H1 (cell line): ENCODE measurements around the gene MCMBP. TPM values are rescaled to one million over a fixed set of nuclear protein-coding genes. Genes with fewer than 3 reads are reported as not detected.

Experiments used
- CTCF ChIA-PET: fragments of 300-600 bp; sonication (Branson Sonifier 250); formaldehyde crosslinking; loops from one replicate; lab custom pipeline; 2021; ENCODE audit not compliant: partially characterized antibody; lab: Charles Lee
- POLR2A ChIA-PET: fragments of 300-600 bp; sonication (Branson Sonifier 250); formaldehyde crosslinking; loops from one replicate; lab custom pipeline; 2021; ENCODE audit warnings: inconsistent platforms; ENCODE audit not compliant: partially characterized antibody; lab: Charles Lee
- DNase-seq, 2 experiments: peaks; one replicate each; pipeline versions ENCODE4 v3.0.0 to v3.0.0-alpha.2; 2010 to 2022; ENCODE audit warnings: low spot score in 2 of 2, low read depth in 1 of 2, mixed read lengths in 1 of 2
- FAIRE-seq: peaks from 2 replicates; lab custom pipeline; 2011; peaks lifted over from hg19 to GRCh38; lab: Jason Lieb, UNC
- H2AFZ ChIP-seq: 2 replicates; pipeline ENCODE4 v1.8.1; 2012; ENCODE audit warnings: low read length, inconsistent platforms
- H2AK5ac ChIP-seq: 2 replicates; pipeline ENCODE4 v1.6.1; 2013; ENCODE audit warnings: low read depth, low read length
- H2BK120ac ChIP-seq: replicated peaks from 2 replicates; pipeline ENCODE3; 2013; ENCODE audit warnings: low read depth, low read length, inconsistent platforms
- H2BK12ac ChIP-seq: 2 replicates; pipeline ENCODE4 v1.6.1; 2013; ENCODE audit warnings: low read depth, low read length
- H2BK15ac ChIP-seq: 2 replicates; pipeline ENCODE4 v1.6.1; 2013; ENCODE audit warnings: low read length
- H2BK20ac ChIP-seq: 2 replicates; pipeline ENCODE4 v1.6.1; 2013; ENCODE audit warnings: low read length
- H2BK5ac ChIP-seq: 2 replicates; pipeline ENCODE4 v1.6.1; 2013; ENCODE audit warnings: low read depth, low read length
- H3K14ac ChIP-seq: 2 replicates; pipeline ENCODE4 v1.6.1; 2013; ENCODE audit warnings: inconsistent platforms; ENCODE audit not compliant: insufficient read length
- H3K18ac ChIP-seq: 2 replicates; pipeline ENCODE4 v1.6.1; 2013; ENCODE audit warnings: low read length; ENCODE audit errors: extremely low read depth
- H3K23ac ChIP-seq: 2 replicates; pipeline ENCODE4 v1.6.1; 2013; ENCODE audit warnings: inconsistent platforms; ENCODE audit not compliant: insufficient read length
- H3K23me2 ChIP-seq: 2 replicates; pipeline ENCODE4 v1.6.1; 2013; ENCODE audit warnings: low read depth, low read length
- H3K27ac ChIP-seq: 2 replicates; pipeline ENCODE4 v1.6.1; 2011; ENCODE audit warnings: low read depth, low read length, inconsistent platforms
- H3K27me3 ChIP-seq, 4 experiments: replicated peaks in 1 of 4; 1 replicate in 1 of 4; 2 replicates in 3 of 4; pipeline versions ENCODE4 v1.6.1 to v1.8.1; 2011 to 2013; ENCODE audit warnings: low read length in 3 of 4, mild to moderate bottlenecking in 3 of 4, inconsistent platforms in 2 of 4, mixed read lengths in 2 of 4, moderate library complexity in 1 of 4; ENCODE audit not compliant: control insufficient read depth in 3 of 4, insufficient read depth in 3 of 4; ENCODE audit errors: extremely low read depth in 1 of 4
- H3K36me3 ChIP-seq, 4 experiments: 2 replicates each; pipeline versions ENCODE4 v1.6.1 to v1.8.1; 2011 to 2013; ENCODE audit warnings: mild to moderate bottlenecking in 4 of 4, low read length in 3 of 4, moderate library complexity in 2 of 4, control low read depth in 1 of 4, inconsistent platforms in 1 of 4; ENCODE audit not compliant: insufficient read depth in 4 of 4, control insufficient read depth in 2 of 4
- H3K4ac ChIP-seq: replicated peaks from 2 replicates; pipeline ENCODE3; 2013; ENCODE audit warnings: low read length, low read depth, mixed read lengths, inconsistent platforms; ENCODE audit not compliant: insufficient read length
- H3K4me1 ChIP-seq, 4 experiments: replicated peaks in 1 of 4; 1 replicate in 1 of 4; 2 replicates in 3 of 4; pipeline versions ENCODE4 v1.6.1 to v1.8.1; 2011 to 2013; ENCODE audit warnings: low read length in 3 of 4, inconsistent platforms in 2 of 4, mixed read lengths in 1 of 4; ENCODE audit not compliant: insufficient read depth in 4 of 4, control insufficient read depth in 3 of 4
- H3K4me2 ChIP-seq, 2 experiments: 2 replicates each; pipeline versions ENCODE4 v1.6.1 to v1.8.1; 2011 to 2013; ENCODE audit warnings: low read depth in 2 of 2, low read length in 2 of 2, control low read depth in 1 of 2, inconsistent platforms in 1 of 2, mild to moderate bottlenecking in 1 of 2; ENCODE audit not compliant: insufficient read depth in 1 of 2
- H3K4me3 ChIP-seq, 4 experiments: fragments of 200-600, 300-600 bp in 1 of 4; sonication (generic), shearing (Covaris generic), sonication (Bioruptor Twin) in 1 of 4; 2 replicates each; pipeline versions ENCODE4 v1.5.1 to v1.8.1; 2011 to 2016; ENCODE audit warnings: low read length in 4 of 4, low read depth in 3 of 4, control low read depth in 2 of 4, inconsistent platforms in 2 of 4, mild to moderate bottlenecking in 2 of 4, mixed read lengths in 1 of 4, moderate library complexity in 1 of 4; ENCODE audit not compliant: insufficient read depth in 2 of 4; ENCODE audit errors: extremely low read depth in 1 of 4
- H3K56ac ChIP-seq: replicated peaks from 2 replicates; pipeline ENCODE3; 2013; ENCODE audit warnings: low read depth, mild to moderate bottlenecking, mixed read lengths, low read length, inconsistent platforms; ENCODE audit not compliant: insufficient read length
- H3K79me1 ChIP-seq: 2 replicates; pipeline ENCODE4 v1.6.1; 2013; ENCODE audit warnings: low read depth, low read length, control low read depth
- H3K79me2 ChIP-seq, 2 experiments: 2 replicates each; pipeline versions ENCODE4 v1.6.1 to v1.8.1; 2012 to 2013; ENCODE audit warnings: low read length in 2 of 2, mild to moderate bottlenecking in 2 of 2, inconsistent platforms in 1 of 2; ENCODE audit not compliant: insufficient read depth in 2 of 2, control insufficient read depth in 1 of 2
- H3K9ac ChIP-seq, 4 experiments: replicated peaks in 1 of 4; 1 replicate in 1 of 4; 2 replicates in 3 of 4; pipeline versions ENCODE4 v1.6.1 to v1.8.1; 2011 to 2013; ENCODE audit warnings: low read depth in 3 of 4, low read length in 3 of 4, control low read depth in 2 of 4, mild to moderate bottlenecking in 2 of 4, moderate library complexity in 2 of 4, inconsistent platforms in 1 of 4; ENCODE audit errors: extremely low read depth in 1 of 4
- H3K9me3 ChIP-seq, 2 experiments: 2 replicates each; pipeline versions ENCODE4 v1.6.1 to v1.8.1; 2012 to 2013; ENCODE audit warnings: mild to moderate bottlenecking in 2 of 2, moderate library complexity in 2 of 2, control low read depth in 1 of 2, inconsistent platforms in 1 of 2, low read depth in 1 of 2, low read length in 1 of 2, mixed read lengths in 1 of 2; ENCODE audit not compliant: insufficient read depth in 2 of 2
- H4K20me1 ChIP-seq, 2 experiments: replicated peaks in 1 of 2; 2 replicates each; pipeline versions ENCODE3 to v1.8.1; 2011 to 2013; ENCODE audit warnings: inconsistent platforms in 2 of 2, low read length in 2 of 2, mild to moderate bottlenecking in 1 of 2; ENCODE audit not compliant: insufficient read depth in 2 of 2, control insufficient read depth in 1 of 2
- H4K5ac ChIP-seq: 2 replicates; pipeline ENCODE4 v1.6.1; 2013; ENCODE audit warnings: low read length, low read depth, mixed read lengths, inconsistent platforms; ENCODE audit not compliant: insufficient read length
- H4K8ac ChIP-seq: 2 replicates; pipeline ENCODE4 v1.8.0; 2013; ENCODE audit warnings: mild to moderate bottlenecking, moderate library complexity, low read length, inconsistent platforms; ENCODE audit not compliant: insufficient read depth; ENCODE audit errors: extremely low read depth
- H4K91ac ChIP-seq: replicated peaks from 2 replicates; pipeline ENCODE3; 2013; ENCODE audit warnings: low read length, mixed read lengths, inconsistent platforms; ENCODE audit not compliant: insufficient read length
- NRF1 ChIP-seq: IDR thresholded peaks from 2 replicates; pipeline ENCODE4 v1.6.1; 2011; ENCODE audit warnings: mild to moderate bottlenecking, low read depth, low read length, improper control_type of control experiment
- SIN3A ChIP-seq, 2 experiments: IDR thresholded peaks in 1 of 2; conservative IDR thresholded peaks in 1 of 2; 2 replicates each; pipeline ENCODE4 v1.6.1; 2011 to 2012; ENCODE audit warnings: low read length in 2 of 2, improper control_type of control experiment in 1 of 2, low read depth in 1 of 2, mild to moderate bottlenecking in 1 of 2
- TAF1 ChIP-seq: IDR thresholded peaks from 2 replicates; pipeline ENCODE4 v1.6.1; 2011; ENCODE audit warnings: mild to moderate bottlenecking, low read depth, low read length
- WGBS, 2 experiments: shearing (Covaris generic) in 1 of 2; methylation state at CpG; one replicate each; pipeline versions ENCODE4 v1.1.6 to v1.1.7; 2013 to 2015; ENCODE audit warnings: low lambda C conversion rate in 2 of 2, mixed read lengths in 2 of 2, inconsistent platforms in 1 of 2, low coverage in 1 of 2, missing lambda C conversion rate in 1 of 2; ENCODE audit not compliant: insufficient replicate concordance in 2 of 2, insufficient coverage in 1 of 2, insufficient read length in 1 of 2; ENCODE audit errors: extremely low coverage in 1 of 2, missing lambda C conversion rate in 1 of 2; 5-methylcytosine and 5-hydroxymethylcytosine counted together
- polyA plus RNA-seq, 7 experiments: library from polyadenylated mRNA; depleted of rRNA in 3 of 7; stranded (reverse) in 5 of 7; unstranded in 2 of 7; fragments of >200 nt in 5 of 7; fragments of 200-250 nt in 2 of 7; gene quantifications; 1 replicate in 5 of 7; 2 replicates in 1 of 7; 4 replicates in 1 of 7; pipeline versions ENCODE4 v1.2.1 to v1.2.3, GENCODE V29; 2011 to 2013; ENCODE audit warnings: missing spikeins in 2 of 7, mixed read lengths in 2 of 7
- total RNA-seq: library from RNA; stranded (reverse); fragmentation: NEBNext Ultra II Directional; extraction: Animal tissue kit (Norgen Biotek cat#: 25700); gene quantifications from 2 replicates; pipeline ENCODE4 v1.2.1, GENCODE V29; 2021
- TF ChIP-seq, protein P1 (sequence below): IDR thresholded peaks from 2 replicates; pipeline ENCODE4 v1.6.1; 2012; ENCODE audit warnings: low read length, inconsistent platforms

MCMBP gene
- total and polyA plus RNA-seq, 2 of the 8 experiments (the other 6 are each of a cell fraction or from before 2014, with no cell fraction given), result 67.3 to 81.7 TPM

- no peak overlapping the region for H3K9ac ChIP-seq
- no peak overlapping the region for H3K14ac ChIP-seq
- no peak overlapping the region for H2AFZ ChIP-seq
- H2BK5ac ChIP-seq, result no peak overlapping the region
- H4K91ac ChIP-seq, result no peak overlapping the region
- peaks cover 0 to 5% (median 0%) of the 10 kb centered on the region in 4 experiments; a peak in 2 of 8 replicates for H3K36me3 ChIP-seq
- TF ChIP-seq TAF1 (no peak), NRF1 (no peak), SIN3A (conservative IDR thresholded peaks at IDR 0.05 in 1 of 2, IDR thresholded peaks at IDR 0.05 in 1 of 2; ENCODE audit: low read depth in 1 of 2, low read length in 2 of 2) (no peak)
- TF ChIP-seq, protein P1, sequence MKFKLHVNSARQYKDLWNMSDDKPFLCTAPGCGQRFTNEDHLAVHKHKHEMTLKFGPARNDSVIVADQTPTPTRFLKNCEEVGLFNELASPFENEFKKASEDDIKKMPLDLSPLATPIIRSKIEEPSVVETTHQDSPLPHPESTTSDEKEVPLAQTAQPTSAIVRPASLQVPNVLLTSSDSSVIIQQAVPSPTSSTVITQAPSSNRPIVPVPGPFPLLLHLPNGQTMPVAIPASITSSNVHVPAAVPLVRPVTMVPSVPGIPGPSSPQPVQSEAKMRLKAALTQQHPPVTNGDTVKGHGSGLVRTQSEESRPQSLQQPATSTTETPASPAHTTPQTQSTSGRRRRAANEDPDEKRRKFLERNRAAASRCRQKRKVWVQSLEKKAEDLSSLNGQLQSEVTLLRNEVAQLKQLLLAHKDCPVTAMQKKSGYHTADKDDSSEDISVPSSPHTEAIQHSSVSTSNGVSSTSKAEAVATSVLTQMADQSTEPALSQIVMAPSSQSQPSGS, result no peak
- no peak overlapping the region for H3K4ac ChIP-seq
- no peak overlapping the region for H3K18ac ChIP-seq
- H3K4me3 ChIP-seq, result no peak overlapping the region
- no peaks in the 10 kb centered on the region for H3K79me1 ChIP-seq
- no peak overlapping the region for H3K23ac ChIP-seq
- H3K27me3 ChIP-seq, result no peaks in the 10 kb centered on the region
- H3K56ac ChIP-seq, result no peak overlapping the region
- no peak for FAIRE-seq
- H4K20me1 ChIP-seq, result no peaks in the 10 kb centered on the region
- no peaks in the 10 kb centered on the region for H3K79me2 ChIP-seq
- no peak overlapping the region for H2BK12ac ChIP-seq
- WGBS, 2 experiments, result 93% methylated on average over 1 of the region's 1 CpG; no CpG with 5 or more reads in 1 of the 2 experiments
- H2BK15ac ChIP-seq, result no peak overlapping the region
- H3K9me3 ChIP-seq, result no peaks in the 10 kb centered on the region
- no peak for DNase-seq
- H3K4me1 ChIP-seq, result no peaks in the 10 kb centered on the region
- H2BK120ac ChIP-seq, result no peak overlapping the region
- ChIA-PET POLR2A (interaction anchor here (1.0 kb wide), 1 partner anchor 15 kb away, joined by 3 read pairs; no protein-coding TSS in a partner anchor), CTCF (interaction anchor here (1.0 to 2.7 kb wide), 5 partner anchors 11 to 65 kb away, joined by 3 to 14 read pairs (median 4); no protein-coding TSS in a partner anchor)
- H2BK20ac ChIP-seq, result no peak overlapping the region
- H4K8ac ChIP-seq, result no peak overlapping the region
- H3K27ac ChIP-seq, result no peak overlapping the region
- H3K23me2 ChIP-seq, result no peaks in the 10 kb centered on the region
- no peak overlapping the region for H4K5ac ChIP-seq
- H2AK5ac ChIP-seq, result no peak overlapping the region
- no peak overlapping the region for H3K4me2 ChIP-seq
These were observed 69.4 kb downstream of the MCMBP start for GRCh38 chr10:119803264-119803663.
